LNCaP clone FGC (cell line): ENCODE measurements around the gene RASL11B.

Experiments used
- DNase-seq: peaks from one replicate; pipeline ENCODE4 v3.0.0-alpha.2; 2011; ENCODE audit warnings: low read depth
- H3K4me3 ChIP-seq: 2 replicates; pipeline ENCODE4 v1.5.1; 2011; ENCODE audit warnings: mild to moderate bottlenecking, low read depth, low read length, control low read depth
- CTCF ChIP-seq: IDR thresholded peaks from 2 replicates; pipeline ENCODE4 v1.5.1; 2012; ENCODE audit warnings: mild to moderate bottlenecking; ENCODE audit not compliant: control insufficient read depth, insufficient read depth; ENCODE audit errors: extremely low read depth

The RASL11B gene

GRCh38 chr4:52880994-52881393, 18.9 kb downstream of the RASL11B start:
- no peak for DNase-seq
- no peak overlapping the region for H3K4me3 ChIP-seq
- TF ChIP-seq CTCF: no peak

DNA sequence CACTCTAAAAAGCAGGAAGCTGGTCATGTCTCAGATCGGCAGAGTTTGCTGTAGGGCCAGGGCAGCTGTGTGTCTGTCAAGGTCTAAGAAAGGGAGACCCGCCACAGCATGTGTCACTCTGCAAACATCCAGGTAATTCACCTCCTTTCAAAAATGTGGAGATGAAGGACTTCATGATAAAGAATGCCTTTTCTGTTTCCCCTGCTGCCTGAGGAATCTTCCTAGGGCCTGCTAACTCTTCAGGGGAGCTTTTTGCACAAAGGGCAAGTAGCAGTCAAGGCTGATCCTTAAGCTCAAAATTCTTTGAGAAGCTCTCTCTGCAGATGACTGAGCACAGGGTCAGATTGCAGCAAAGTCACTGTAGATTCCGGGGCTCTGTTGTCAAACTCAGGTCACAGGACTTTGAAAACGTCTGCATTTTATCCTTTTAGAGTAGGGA, 21.1 kb downstream of the RASL11B start:
- H3K4me3 ChIP-seq: no peak overlapping the region
- DNase-seq: no peak
- TF ChIP-seq CTCF: no peak

DNA sequence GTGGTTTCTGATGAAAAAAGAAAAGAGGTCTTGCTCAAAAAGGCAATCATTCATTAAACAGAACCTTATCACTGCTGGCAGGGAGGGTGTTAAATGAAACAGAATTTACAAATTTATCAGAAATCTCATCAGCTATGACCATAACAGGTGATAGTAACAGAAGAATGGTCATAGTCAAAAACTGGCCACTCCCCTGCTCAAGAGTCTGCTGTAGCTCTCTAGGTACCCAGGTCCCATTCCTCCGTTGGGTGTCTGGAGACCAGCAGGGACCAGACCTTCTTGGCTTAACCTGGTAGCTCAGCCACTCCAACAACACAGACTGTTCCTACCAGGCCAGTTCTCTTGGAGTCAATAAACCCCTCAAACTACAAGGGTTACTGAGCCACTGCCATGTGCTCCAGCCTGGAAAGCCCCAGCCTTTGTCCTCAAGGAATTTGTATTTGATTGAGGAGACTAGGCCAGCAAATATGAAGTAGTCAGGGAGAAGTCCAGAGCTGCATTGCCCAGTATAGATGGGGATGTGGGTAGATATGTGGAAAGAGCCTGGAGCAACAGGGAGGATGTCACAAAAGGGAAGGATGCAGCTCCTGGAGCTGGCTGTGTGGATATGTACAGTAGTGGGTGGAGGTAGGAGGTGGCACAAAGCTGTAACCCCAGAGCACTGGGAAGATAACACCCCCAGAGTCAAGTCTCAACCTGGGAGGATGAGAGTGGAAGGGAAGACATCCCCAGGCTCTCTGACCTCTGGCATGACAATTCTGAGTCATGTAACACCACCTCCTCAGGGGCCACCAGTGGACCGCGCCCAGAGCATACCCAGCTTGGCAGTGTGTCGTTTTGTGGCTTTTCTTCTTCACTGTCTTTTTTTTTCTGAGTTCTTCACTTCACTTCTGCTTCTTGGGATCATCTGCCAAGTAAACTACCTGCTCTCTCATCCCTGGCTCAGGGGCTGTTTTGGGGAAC, 21.9 kb downstream of the RASL11B start:
- TF ChIP-seq CTCF: no peak
- no peak overlapping the region for H3K4me3 ChIP-seq
- DNase-seq: no peak

DNA sequence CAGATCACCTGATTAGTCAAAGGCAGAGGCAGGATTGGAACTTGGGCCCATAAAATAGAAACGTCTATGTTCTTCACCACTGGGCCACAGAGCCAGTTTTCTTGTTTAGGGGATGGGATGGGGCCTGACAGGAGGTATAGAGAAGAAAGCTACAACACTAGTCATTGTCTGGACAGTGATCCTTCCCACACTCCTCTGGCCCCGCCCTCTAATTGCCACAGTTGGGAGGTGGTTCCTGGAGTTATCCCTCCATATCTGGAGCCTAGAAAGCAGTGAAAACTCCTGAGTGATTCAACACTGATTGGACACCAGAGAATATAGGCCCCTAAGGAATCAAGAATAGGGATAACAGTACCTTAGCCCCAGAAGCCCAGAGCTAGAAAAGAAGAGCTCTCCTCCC, 22.9 kb downstream of the RASL11B start:
- no peak for TF ChIP-seq CTCF

GRCh38 chr4:52889354-52889753, 27.2 kb downstream of the RASL11B start:
- peak; percentile 59 for DNase-seq
- no peak for TF ChIP-seq CTCF
- no peak overlapping the region for H3K4me3 ChIP-seq

More for the DNA sequence above, 22.9 kb downstream of the RASL11B start:
- no peak overlapping the region for H3K4me3 ChIP-seq
- no peak for DNase-seq

DNA sequence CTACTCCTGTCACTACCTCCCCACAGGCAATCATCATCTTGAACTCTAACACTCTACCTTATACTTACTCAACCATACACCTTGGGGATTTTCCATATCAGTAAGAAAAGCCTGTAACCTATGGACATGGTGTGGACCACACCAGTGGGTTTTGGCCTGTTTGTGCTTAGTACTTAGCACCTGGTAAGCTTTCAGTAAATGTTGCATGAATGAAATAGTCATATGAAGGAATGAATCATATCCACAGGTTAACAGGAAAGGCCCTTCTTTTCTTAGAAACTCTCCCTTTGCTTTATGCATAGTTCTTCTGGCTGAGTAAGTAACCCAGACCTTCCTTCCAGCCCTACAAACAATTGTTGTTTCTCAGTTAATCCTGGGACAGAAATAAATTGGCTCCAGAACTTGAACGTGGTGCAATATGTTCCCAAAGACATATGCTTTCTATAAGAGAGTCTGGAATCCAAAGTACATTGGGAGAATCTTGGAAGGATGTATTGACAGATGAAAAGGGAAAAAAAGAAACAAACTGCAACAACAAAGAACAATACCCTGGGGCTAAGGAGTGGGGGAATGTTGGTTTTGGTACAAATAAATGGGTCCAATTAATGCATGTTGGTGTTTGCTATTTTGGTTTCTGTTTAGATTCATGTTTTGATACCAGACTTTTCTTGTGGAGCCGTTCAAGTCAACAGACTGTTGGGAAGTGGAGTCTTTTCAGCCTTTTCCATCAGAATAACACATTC, 27.8 kb downstream of the RASL11B start:
- no peak overlapping the region for H3K4me3 ChIP-seq
- DNase-seq: no peak
- TF ChIP-seq CTCF: no peak
